ENCODE results near the gene RGP1. TPM values are rescaled to one million over a fixed set of nuclear protein-coding genes. Genes with fewer than 3 reads are reported as not detected.
A peak's percentile ranks its signal among the peaks of the same experiment; 100 is the strongest.

Gene RGP1, protein sequence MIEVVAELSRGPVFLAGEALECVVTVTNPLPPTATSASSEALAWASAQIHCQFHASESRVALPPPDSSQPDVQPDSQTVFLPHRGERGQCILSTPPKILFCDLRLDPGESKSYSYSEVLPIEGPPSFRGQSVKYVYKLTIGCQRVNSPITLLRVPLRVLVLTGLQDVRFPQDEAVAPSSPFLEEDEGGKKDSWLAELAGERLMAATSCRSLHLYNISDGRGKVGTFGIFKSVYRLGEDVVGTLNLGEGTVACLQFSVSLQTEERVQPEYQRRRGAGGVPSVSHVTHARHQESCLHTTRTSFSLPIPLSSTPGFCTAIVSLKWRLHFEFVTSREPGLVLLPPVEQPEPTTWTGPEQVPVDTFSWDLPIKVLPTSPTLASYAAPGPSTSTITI
- 10.4 and 16.1 TPM in 2 replicates for total RNA-seq (2014; rRNA removed; shearing (Covaris generic))

DNA sequence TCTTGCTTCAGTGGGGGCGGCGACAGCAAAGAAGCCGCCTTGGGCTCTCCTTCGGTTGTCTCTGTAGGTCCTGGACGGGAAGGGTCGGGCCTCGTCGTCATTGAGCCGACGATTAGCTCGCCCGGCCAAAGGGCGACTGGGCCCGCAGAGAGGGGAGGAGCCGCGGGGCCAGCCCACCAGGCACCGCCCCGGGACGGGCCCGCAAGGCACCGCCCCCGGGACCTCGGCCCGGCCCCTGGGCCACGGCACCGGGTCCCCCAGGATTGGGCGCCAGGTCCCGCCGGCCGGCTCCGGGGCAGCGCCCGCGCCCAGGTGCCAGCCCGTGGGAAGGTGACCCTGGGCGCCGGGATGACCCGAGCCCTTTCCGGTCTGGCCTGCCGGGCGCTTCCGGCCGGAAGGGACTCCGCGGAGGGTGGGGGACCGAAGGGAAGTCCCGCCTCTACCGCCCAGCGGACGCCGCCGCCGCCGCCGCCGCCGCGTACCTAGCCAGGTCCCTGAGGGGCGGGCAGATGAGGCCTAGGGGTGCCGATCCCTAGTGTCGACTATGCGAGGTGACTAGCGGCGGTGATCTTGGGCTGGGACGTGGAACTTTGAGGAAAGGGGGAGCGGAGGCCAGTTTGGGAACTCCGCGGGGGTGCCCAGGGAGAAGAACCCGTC lies at the start of gene RGP1, which contains the start of gene GBA2:
Gene RGP1 (plus strand): TSS at position 430 of the 657 bp plus-strand sequence. CDS start 469 bp downstream, outside the sequence.
Gene GBA2 (minus strand): TSS at position 371 of the 657 bp plus-strand sequence. CDS start 524 bp downstream, outside the sequence.
- peak; percentile 61 for DNase-seq (ENCODE audit: low spot score)

DNA sequence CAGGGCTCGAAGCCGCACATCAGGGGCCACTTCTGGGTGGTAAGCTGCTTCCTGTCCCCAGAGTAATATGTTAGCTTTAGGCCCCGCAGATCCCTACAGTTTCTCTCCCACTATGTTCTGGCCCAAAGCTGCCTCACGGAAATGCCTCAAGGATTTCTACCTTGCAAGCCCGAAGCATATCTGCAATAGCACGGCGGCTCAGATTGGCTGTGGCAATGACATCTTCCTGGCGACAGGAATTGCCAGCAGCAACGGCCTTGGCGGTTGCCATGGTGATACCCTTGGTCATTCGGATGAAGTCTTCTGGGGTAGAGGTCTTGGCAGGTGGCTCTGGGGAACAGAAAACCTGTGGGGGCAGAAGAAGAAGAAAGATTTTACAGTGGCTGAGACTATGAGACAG lies 49.1 kb upstream of the RGP1 start:
- no peak for DNase-seq (ENCODE audit: low spot score)

DNA sequence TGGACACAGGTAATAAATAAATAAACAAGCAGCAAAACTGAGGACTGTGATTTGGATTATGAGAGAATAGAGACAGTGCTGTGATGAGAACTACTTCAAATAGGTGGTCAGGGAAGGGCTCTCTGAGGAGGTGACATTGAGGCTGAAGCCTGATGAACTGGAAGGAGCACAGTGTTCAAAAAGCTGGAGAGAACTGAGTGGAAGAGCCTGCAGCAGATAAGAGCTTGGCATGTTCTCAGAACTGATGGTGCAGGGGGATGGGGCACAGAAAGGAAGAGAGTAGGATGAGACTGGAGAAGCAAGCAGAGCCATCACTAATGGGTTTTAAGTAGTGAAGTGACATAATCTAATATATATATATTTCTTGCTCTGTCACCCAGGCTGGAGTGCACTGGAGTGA lies 48.1 kb upstream of the RGP1 start:
- no peak for DNase-seq (ENCODE audit: low spot score)

DNA sequence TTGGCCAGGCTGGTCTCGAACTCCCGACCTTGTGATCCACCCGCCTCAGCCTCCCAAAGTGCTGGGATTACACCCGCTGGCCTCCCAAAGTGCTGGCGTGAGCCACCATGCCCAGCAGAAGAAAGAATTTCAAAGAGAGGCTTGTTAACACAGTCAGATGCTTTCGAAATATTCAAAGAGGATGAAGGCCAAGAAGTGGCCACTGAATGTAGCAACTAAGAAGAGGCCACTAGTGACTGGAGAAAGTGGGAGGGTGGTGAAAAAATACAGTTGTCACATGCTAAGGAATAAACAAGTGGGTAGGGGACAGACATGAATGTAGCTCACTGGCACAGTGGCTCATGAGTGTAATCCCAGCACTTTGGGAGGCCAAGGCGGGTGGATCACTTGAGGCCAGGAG lies 46.4 kb upstream of the RGP1 start:
- DNase-seq (ENCODE audit: low spot score): no peak

DNA sequence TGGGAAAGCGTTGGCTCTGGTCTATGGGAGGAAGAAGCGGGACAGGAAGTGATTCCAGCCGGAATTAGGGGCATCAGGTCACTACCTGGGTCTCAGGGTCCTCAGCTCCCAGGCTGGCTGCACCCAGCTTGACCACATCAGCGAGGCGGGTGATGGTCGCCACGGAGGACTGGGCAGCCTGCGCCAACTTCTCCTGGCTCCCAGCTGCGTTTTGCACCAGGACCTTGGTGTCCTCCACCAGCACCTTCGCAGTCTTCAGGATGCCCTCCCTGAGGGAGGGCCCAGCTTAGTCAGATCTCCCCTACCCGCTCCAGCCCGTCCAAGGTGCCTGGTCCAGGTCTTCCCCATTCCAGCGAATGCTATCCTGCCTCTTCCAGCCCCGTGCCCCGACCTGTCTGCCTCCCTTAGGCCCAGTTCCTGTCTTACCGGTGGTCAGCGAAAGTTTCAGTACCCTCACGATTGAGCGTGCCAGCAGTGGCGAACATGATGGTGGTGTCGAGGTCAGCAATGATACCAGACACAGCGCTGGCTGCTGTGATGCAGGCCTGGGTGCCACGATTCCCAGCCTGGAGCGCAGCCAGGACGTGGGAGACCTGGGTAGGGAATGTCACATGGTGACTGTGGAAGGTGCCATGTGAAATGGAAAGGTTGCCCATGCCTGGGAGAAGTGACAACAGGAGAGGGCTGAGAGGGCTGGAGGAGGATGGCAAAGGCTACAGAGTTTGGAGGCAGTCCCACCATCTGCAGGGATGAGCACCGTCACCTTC lies 45.0 kb upstream of the RGP1 start:
- no peak for DNase-seq (ENCODE audit: low spot score)

DNA sequence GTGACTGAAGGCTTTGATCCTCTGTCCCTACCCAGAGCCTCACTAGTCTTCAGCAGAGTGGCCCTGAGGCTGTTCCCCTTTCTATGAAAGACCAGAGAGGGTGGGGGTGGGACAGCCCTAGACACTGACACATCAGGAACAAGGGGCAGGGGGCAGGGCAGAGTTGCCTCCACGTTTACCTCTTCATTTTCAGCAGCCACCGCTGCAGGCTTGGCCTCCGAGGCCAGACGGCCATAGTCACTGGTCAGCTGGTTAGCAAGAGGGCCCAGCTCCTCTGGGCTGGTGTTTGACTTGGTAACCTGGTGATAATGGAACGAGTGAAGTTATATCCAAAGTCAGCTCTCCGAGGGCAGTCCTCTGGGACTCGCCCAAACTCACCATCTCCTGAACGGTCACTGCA lies 43.7 kb upstream of the RGP1 start:
- no peak for DNase-seq (ENCODE audit: low spot score)

DNA sequence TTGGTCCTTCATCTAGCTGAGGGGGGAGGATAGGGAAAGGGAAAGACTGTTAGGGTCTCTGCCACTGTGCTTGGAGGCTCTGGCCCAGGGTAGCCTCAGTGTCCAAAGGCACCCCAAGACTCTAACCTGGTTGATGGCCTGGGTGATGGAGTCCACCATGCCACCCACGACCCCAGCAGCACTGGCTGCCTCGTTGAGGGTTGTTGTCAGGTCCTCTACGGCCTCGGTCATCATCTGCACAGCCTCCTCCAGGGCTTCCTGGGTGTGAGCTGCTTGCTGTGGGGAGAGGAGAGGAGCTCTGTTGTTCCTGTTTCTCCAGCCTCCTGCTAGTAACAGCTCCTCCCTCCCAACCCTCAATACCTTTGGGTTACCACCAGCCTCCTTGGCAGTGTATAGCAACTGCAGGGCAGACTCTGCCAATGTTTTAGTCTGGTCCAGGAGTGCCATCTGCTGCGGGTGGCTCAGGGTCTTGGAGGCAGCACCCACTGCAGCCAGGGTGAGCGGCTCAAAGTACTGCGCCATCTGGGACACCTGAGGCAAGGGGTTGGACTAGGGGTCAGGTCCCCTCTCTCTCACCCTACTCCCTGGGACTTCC lies 43.2 kb upstream of the RGP1 start:
- DNase-seq (ENCODE audit: low spot score): no peak

DNA sequence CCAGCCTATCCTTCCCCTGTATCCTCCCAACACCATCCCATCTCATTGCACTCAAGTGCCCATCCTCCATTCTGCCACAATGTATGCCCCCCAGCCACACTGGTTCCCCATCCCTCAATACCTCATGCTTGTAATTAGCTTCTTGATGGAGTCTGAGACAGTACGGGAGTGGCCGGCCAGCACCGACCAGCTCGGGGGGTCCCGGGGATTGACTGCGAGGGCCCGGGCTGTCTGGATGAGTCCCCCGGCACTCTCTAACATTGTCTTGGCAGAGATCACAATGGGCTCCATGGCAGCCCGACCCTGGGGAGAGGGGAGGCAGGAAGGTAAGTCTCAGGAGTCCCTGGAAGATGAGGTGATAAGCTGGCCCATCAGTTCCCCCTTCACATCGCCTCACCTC lies 42.1 kb upstream of the RGP1 start:
- no peak for DNase-seq (ENCODE audit: low spot score)

DNA sequence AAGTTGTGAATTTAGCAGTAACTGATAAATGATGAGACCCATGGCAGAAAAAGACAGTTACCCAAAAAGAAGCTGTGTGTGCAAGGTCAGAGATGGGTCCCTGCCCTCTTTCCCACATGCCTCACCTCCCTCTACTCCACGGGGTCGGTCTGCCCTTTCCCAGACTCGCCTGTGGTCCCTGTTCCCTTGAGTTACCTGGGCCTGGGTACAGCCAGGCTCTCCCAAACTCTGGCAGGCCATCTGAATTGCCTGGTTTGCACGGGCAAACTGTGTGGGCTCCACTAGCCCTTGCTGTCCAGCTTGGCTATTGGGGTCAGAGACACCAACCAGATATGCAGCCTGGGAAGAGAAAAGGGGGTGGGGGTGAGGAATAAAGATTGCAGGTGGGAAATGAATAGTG lies 40.9 kb upstream of the RGP1 start:
- DNase-seq (ENCODE audit: low spot score): no peak

DNA sequence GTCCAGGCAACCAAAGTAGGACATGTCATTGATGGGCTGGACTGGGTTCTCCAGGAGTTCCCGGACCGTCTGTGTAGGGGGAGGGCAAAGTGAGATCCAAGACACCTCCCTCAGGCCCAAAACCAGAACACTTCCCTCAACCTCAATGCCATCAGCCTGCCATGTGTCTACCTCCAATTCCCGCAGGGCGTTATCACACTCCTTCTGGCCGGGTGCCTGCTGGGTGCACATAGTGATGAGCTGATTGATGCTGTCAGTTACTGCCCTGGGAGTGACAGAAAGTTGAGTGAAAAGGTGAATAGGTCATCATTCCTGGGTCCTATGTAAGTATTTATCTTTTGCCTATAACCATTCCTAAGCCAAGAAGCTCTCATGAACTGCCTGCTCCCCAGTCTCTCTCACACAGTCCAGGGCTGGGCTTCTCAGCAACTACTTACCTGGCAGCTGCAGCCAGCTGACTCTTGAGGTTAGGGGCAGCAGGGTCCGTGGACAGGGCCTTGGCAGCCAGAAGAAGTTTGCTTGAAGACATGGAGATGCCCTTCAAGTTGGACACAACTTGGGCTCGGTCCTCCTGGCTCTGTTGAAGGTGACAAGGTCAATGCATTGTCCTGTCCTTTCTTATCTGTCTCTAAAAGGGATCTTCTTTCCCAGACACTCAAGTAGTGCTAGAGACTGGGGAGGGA lies 38.1 kb upstream of the RGP1 start:
- no peak for DNase-seq (ENCODE audit: low spot score)

DNA sequence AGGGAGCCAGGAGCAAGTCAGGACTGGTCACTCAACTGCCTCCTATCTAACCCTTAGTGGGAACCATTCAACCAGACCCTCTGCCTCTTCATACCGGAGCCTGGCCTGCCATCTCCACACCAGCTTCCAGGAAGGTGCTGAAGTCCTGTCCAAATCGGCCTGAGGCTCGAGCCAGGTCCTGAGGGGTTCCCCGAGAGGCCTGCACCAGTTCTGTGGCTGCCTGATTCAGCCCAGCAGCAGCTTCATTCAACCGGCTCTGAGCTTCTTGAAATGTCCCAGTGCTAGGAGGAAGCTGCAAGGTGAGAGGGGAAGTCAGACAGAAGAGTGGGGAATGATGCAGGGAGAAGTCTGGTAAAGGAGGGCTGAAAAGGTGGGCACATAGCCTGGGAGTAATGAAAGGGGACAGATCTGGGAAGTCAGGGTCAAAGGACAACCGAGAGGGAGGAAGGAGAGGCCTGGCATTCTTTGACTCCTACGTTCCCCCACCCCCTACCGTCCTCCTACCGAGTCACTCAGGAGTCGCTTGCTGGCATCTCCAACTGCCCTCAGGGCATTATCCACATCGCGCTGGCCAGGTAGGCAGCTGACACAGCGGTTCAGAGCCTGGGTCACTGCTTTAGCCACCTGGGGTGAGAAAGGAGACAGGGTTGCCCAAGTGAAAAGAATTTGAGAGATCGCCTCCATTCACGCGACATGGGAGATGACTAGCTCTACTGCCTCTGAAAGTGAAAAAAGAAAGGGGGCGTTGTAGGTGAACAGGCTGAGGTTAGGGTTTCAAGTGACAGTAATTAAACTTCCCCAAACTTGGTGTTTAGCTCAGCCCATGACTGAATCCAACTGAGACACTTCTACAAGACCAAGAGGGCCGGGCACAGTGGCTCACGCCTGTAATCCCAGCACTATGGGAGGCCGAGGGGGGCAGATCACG lies 37.3 kb upstream of the RGP1 start:
- DNase-seq (ENCODE audit: low spot score): no peak

DNA sequence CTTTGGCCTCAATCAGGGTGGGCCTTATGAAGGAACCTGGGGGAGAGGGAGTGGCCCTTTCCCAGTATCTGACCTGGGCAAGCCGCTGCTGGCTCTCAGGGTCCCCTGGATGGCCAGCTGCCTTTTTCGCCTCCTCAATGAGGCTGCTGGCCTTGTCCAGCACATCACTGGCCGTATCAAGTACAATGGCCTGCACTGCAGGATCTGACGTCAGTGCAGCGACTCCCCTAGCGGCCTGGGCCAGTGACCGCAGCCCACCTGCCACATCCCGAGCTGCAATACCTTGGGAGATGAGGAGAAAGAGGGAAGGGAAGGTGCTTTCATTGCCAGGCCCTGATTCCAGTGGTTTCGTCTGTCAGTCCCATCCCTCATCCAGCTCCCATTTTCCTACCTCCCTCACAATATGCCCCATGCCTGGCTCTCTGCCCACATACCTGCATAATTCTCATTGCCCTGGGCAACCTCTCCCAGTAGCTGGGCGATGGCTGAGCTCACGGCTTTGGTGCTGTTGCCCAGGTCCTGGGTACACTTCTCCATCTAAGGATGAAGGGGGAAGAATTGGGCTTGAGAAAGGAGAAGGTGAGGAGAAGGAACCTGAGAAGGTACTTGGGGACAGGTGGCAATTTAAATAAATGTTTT lies 36.2 kb upstream of the RGP1 start:
- no peak for DNase-seq (ENCODE audit: low spot score)

DNA sequence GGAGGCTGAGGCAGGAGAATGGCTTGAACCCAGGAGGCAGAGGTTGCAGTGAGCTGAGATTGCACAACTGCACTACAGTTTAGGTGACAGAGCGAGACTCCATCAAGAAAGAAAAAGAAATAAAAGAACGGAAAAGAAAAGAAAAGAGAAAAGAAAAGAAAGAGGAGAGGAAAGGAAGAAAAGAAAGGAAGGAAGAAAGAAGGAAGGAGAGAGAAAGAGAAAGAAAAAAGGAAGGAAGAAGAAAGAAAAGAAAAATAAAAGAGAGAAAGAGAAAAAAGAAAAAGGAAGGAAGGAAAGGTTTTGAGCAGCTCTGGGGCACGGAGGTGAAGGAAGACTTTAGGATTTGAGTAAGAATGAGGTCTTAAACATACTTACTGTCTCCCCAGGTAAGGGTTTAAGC lies 35.5 kb upstream of the RGP1 start:
- DNase-seq (ENCODE audit: low spot score): no peak

DNA sequence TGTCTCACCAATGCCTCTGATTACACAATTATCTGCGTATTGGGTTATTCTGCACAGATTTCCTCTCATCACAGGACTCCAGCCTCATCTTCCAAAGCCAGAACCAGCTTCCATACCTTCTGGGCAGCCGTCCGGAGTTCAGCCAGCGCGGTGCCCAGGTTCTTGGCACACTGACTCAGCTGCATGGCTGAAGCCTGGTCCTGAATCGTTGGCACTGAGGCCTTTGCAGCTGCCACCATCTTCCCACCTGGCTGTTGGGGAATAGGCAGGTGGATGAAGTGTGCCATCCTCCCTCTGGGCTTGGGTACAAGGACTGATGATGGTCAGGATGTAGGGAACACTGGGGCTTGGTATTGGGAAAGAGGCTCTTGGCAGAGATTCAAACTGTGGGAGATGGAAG lies 35.0 kb upstream of the RGP1 start:
- no peak for DNase-seq (ENCODE audit: low spot score)

DNA sequence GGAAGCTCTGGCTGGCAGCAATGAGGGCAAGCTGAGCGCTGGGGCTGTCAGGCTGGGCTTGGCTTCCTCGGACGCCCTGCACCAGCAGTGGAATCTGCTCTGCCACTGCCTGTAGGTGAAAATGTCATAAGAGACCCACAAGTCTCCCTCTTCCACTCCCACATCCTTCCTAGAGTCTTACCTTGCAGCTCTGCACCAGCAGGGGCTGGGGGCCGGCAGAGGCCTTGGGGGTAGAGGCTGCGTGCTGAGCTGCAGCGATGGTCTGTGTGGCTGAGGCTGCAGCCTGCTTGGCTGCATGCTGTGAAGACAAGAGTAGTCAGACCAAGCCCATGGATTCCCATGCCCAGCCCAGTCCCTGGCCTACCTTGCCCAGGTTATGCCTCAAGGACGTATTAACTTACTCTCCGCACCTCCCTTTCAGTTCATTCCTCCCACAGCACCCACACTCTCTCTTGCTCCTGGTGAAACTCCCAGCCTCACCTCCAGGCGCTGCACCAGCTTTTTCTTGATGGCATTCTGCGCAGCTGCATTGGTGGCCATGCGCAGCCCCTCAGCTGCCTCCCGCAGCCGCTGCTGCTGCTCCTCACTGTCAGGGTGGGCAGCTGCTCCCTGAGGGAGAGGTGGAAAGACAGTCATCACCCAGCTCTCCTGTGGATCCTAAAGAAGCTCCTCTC lies 34.4 kb upstream of the RGP1 start:
- DNase-seq (ENCODE audit: low spot score): no peak

DNA sequence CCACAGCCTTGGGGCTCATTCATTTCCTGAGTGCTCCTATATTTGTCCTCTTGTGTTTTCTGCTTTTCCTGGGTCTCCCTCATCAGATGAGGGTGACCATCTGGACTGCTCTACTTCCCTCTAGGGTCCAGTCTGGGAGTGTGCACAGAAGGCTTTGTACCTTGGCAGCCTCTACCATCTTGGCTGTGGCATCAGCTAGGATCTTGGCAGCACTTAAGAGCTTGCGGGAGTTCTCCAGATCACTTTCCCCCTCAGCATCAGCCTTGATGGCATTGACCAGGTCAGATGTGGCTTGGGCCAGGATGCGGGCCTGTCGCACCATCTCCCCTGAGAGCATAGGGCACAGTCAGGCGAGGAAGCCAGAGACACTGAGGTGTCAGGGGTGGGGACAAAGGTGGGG lies 32.9 kb upstream of the RGP1 start:
- DNase-seq (ENCODE audit: low spot score): no peak

DNA sequence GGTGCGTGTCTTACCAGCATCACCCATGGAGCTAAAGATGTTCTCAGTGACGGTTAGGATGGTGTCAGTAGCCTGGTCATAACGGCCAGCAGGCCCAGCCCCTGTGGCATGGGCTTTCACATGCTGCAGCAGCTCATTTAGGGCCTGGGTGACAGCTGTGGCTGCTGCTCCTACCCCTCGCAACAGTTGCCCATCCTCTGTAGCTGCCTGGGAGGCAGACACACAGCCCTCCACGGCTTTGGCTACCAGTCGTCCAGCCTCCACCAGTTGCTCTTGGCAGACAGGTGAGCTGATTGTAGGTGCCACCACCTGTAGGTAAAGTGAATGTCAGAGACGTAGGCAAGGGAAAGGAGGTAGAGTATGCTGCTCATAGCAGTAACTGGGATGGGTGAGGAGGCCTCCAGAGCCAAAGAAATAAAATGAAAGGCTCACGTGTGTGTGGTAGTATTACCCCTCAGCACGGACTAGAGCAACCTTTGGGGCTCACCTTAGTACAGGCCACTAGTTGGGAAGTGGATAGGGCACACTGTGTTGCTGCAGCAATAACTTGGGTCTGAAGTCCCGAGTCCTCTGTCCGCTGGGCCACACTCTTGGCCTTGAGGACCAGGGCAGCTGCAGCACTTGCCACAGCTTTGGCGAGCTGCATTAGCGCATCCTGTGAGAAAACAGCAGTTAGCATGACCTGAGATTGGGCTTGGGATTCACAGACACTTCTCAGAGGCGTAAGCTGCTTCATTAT lies 31.8 kb upstream of the RGP1 start:
- no peak for DNase-seq (ENCODE audit: low spot score)

DNA sequence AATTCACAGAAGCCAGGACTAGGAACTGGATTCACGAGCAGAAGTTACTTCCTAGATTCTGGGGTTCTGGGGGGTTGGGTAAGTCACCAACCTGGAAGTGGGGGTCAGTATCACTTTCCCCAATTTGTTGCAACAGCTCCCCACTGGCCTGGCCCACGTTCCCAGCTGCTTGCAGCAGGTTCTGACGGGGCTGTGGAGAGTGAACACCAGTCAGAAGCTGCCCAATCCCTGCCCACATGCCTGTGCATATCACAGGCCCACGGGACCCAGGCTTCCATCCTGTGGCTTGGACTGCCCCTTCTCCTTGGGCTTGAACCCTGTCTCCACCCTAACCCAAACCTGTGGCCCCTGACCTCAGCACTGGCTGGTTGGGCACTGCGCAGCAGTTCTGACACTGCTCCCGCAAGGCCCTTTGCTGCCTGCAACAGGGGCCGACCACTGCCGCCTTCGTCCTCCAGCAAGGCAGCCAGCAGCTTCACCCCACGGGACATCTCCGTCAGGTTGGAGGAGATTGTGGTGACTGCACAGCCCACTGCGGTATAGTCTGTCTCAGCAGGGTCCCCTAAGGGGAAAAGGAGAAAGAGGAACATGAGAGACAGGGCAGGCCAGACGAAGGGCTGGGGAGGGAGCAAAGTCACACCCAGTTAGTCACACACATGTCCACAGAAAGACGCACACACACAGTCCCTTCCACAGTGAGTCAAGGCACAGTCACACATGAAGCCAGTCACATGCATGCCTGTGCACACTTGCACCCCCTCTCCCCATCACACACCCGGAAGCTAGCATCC lies 30.2 kb upstream of the RGP1 start:
- no peak for DNase-seq (ENCODE audit: low spot score)
